Measurements from ENCODE around the gene NTM.

DNA sequence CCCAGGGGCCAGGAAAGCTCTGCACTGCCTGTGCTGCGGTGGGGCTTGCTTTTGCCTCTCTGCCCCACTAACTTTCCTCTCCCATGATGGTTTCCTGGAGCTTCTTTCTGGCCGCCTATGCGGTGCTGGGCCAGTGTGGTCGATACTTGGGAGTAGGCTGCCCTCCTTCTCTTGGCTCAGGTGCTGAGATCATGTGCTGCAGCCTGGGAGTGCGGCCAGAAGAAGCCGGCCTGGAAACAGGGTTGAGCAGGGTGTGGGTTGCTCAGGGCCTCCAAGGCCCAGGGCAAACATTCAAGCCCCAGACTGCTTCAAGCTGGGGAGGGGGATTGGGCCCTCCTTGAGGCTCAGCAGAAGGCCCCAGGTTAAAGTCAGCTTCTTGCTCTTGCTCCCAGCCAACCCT lies 125.0 kb downstream of the NTM start:
- TF ChIP-seq, protein P1, sequence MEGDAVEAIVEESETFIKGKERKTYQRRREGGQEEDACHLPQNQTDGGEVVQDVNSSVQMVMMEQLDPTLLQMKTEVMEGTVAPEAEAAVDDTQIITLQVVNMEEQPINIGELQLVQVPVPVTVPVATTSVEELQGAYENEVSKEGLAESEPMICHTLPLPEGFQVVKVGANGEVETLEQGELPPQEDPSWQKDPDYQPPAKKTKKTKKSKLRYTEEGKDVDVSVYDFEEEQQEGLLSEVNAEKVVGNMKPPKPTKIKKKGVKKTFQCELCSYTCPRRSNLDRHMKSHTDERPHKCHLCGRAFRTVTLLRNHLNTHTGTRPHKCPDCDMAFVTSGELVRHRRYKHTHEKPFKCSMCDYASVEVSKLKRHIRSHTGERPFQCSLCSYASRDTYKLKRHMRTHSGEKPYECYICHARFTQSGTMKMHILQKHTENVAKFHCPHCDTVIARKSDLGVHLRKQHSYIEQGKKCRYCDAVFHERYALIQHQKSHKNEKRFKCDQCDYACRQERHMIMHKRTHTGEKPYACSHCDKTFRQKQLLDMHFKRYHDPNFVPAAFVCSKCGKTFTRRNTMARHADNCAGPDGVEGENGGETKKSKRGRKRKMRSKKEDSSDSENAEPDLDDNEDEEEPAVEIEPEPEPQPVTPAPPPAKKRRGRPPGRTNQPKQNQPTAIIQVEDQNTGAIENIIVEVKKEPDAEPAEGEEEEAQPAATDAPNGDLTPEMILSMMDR (IDR thresholded peaks at IDR 0.05; ENCODE audit: insufficient read depth, low read length), result no peak
- TF ChIP-seq POLR2AphosphoS5 (IDR thresholded peaks at IDR 0.05; ENCODE audit: low read depth) (no peak), GABPA (IDR thresholded peaks at IDR 0.05; ENCODE audit: low read depth) (no peak), SPI1 (IDR thresholded peaks at IDR 0.05; ENCODE audit: borderline replicate concordance, low read depth) (no peak)
- TF ChIP-seq, protein P2, sequence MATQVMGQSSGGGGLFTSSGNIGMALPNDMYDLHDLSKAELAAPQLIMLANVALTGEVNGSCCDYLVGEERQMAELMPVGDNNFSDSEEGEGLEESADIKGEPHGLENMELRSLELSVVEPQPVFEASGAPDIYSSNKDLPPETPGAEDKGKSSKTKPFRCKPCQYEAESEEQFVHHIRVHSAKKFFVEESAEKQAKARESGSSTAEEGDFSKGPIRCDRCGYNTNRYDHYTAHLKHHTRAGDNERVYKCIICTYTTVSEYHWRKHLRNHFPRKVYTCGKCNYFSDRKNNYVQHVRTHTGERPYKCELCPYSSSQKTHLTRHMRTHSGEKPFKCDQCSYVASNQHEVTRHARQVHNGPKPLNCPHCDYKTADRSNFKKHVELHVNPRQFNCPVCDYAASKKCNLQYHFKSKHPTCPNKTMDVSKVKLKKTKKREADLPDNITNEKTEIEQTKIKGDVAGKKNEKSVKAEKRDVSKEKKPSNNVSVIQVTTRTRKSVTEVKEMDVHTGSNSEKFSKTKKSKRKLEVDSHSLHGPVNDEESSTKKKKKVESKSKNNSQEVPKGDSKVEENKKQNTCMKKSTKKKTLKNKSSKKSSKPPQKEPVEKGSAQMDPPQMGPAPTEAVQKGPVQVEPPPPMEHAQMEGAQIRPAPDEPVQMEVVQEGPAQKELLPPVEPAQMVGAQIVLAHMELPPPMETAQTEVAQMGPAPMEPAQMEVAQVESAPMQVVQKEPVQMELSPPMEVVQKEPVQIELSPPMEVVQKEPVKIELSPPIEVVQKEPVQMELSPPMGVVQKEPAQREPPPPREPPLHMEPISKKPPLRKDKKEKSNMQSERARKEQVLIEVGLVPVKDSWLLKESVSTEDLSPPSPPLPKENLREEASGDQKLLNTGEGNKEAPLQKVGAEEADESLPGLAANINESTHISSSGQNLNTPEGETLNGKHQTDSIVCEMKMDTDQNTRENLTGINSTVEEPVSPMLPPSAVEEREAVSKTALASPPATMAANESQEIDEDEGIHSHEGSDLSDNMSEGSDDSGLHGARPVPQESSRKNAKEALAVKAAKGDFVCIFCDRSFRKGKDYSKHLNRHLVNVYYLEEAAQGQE (IDR thresholded peaks at IDR 0.05; ENCODE audit: insufficient replicate concordance, low read depth), result no peak
